ENCODE data around the gene TMEM129.

TMEM129 gene

GRCh38 chr4:1744552-1744951 is 23.4 kb upstream of the TMEM129 start:
- no peak overlapping the region for H3K4me3 ChIP-seq (ENCODE audit: low read depth, low read length)
- TF ChIP-seq CTCF (conservative IDR thresholded peaks at IDR 0.05; ENCODE audit: low read depth, low read length) = no peak
- no peak for DNase-seq (ENCODE audit: low read depth)

- DNase-seq (ENCODE audit: low read depth) = no peak
- no peak overlapping the region for H3K4me3 ChIP-seq (ENCODE audit: low read depth, low read length)
- no peak for TF ChIP-seq CTCF (conservative IDR thresholded peaks at IDR 0.05; ENCODE audit: low read depth, low read length)
Measured at GRCh38 chr4:1743975-1744374, 22.9 kb upstream of the TMEM129 start.

- H3K4me3 ChIP-seq (ENCODE audit: low read depth, low read length) = no peak overlapping the region
- no peak for DNase-seq (ENCODE audit: low read depth)
- TF ChIP-seq CTCF (conservative IDR thresholded peaks at IDR 0.05; ENCODE audit: low read depth, low read length) = no peak
Measured at GRCh38 chr4:1743551-1743950, 22.4 kb upstream of the TMEM129 start.

GRCh38 chr4:1741208-1741607 is 20.1 kb upstream of the TMEM129 start:
- DNase-seq (ENCODE audit: low read depth) = no peak
- no peak for TF ChIP-seq CTCF (conservative IDR thresholded peaks at IDR 0.05; ENCODE audit: low read depth, low read length)

GRCh38 chr4:1740021-1740545 is 19.0 kb upstream of the TMEM129 start:
- no peak overlapping the region for H3K4me3 ChIP-seq (ENCODE audit: low read depth, low read length)
- DNase-seq (ENCODE audit: low read depth) = no peak
- TF ChIP-seq CTCF (conservative IDR thresholded peaks at IDR 0.05; ENCODE audit: low read depth, low read length) = no peak

More at GRCh38 chr4:1741208-1741607, 20.1 kb upstream of the TMEM129 start:
- no peak overlapping the region for H3K4me3 ChIP-seq (ENCODE audit: low read depth, low read length)

- H3K4me3 ChIP-seq (ENCODE audit: low read depth, low read length) = no peak overlapping the region
- TF ChIP-seq CTCF (conservative IDR thresholded peaks at IDR 0.05; ENCODE audit: low read depth, low read length) = no peak
- DNase-seq (ENCODE audit: low read depth) = no peak
Measured at GRCh38 chr4:1739358-1739757, 18.2 kb upstream of the TMEM129 start.

GRCh38 chr4:1738410-1738809 is 17.3 kb upstream of the TMEM129 start:
- TF ChIP-seq CTCF (conservative IDR thresholded peaks at IDR 0.05; ENCODE audit: low read depth, low read length) = no peak
- no peak overlapping the region for H3K4me3 ChIP-seq (ENCODE audit: low read depth, low read length)
- no peak for DNase-seq (ENCODE audit: low read depth)

Measured in choroid plexus epithelial cell (primary cell).